Gastrocnemius medialis (tissue), 4 donors: Measurements from ENCODE around the gene NUB1. TPM values are rescaled to one million over a fixed set of nuclear protein-coding genes. Genes with fewer than 3 reads are reported as not detected.

Experiments used
- ATAC-seq, 2 donors: fragments of 150-250 bp; one replicate each; pipeline ENCODE4 v1.9.1; 2016
- DNase-seq, 2 donors: peaks; one replicate each; pipeline ENCODE4 v3.0.0-alpha.2; 2019
- H3K27ac ChIP-seq, 4 donors: fragments of 200-600 bp; sonication (generic); 1 replicate in 1 of 4; 2 replicates in 3 of 4; pipeline ENCODE4 v1.5.1; 2016 to 2018; ENCODE audit warnings: mild to moderate bottlenecking in 2 of 4, moderate library complexity in 1 of 4
- H3K27me3 ChIP-seq, 3 donors: fragments of 200-600 bp; sonication (generic) in 2 of 3; 1 replicate in 1 of 3; 2 replicates in 2 of 3; pipeline versions ENCODE4 v1.5.1 to v1.6.0; 2016 to 2019; ENCODE audit warnings: mild to moderate bottlenecking in 1 of 3, moderate library complexity in 1 of 3
- H3K36me3 ChIP-seq, 2 donors: fragments of 200-600 bp; sonication (generic) in 1 of 2; one replicate each; pipeline ENCODE4 v1.5.1; 2017 to 2018
- H3K4me1 ChIP-seq, 2 donors: fragments of 200-600 bp; sonication (generic) in 1 of 2; one replicate each; pipeline ENCODE4 v1.5.1; 2016 to 2017; ENCODE audit warnings: mild to moderate bottlenecking in 2 of 2
- H3K4me3 ChIP-seq, 4 donors: fragments of 200-600 bp; sonication (generic) in 3 of 4; 1 replicate in 1 of 4; 2 replicates in 3 of 4; pipeline ENCODE4 v1.5.1; 2016 to 2019; ENCODE audit warnings: mild to moderate bottlenecking in 2 of 4
- H3K9me3 ChIP-seq, 3 donors: fragments of 200-600 bp; sonication (generic) in 2 of 3; 1 replicate in 1 of 3; 2 replicates in 2 of 3; pipeline ENCODE4 v1.5.1; 2016 to 2019
- CTCF ChIP-seq, 5 experiments: fragments of 450-650 bp in 3 of 5; fragments of 200-600 bp in 2 of 5; sonication (generic) in 2 of 5; IDR thresholded peaks in 4 of 5; conservative IDR thresholded peaks in 1 of 5; 1 replicate in 4 of 5; 2 replicates in 1 of 5; pipeline ENCODE4 v1.5.1; 2016 to 2019; ENCODE audit warnings: antibody characterized with exemption in 5 of 5, mild to moderate bottlenecking in 3 of 5, moderate library complexity in 3 of 5
- POLR2A ChIP-seq, 2 donors: fragments of 450-650 bp; IDR thresholded peaks; one replicate each; pipeline ENCODE4 v1.6.1; 2017; ENCODE audit warnings: antibody characterized with exemption in 2 of 2, mild to moderate bottlenecking in 2 of 2, moderate library complexity in 2 of 2
- in situ Hi-C, 4 donors: fragments of 200-750 bp; cut with MboI; loops; one replicate each; pipeline versions ENCODE4 v1.15.0 to v1.8.0; 2017; ENCODE audit warnings: low sequenced_read_pairs in 4 of 4
- intact Hi-C: fragments of 100-400 bp; cut with DNase I; formaldehyde crosslinking; loops from one replicate; pipeline ENCODE4 v1.15.1; 2023; ENCODE audit warnings: low total_unique reads
- total RNA-seq, 4 donors: library from RNA; depleted of rRNA; stranded (reverse); fragments of >200 nt; gene quantifications; one replicate each; pipeline versions ENCODE4 v1.1.0 to v1.2.3, GENCODE V29; 2016

Gene NUB1
- total RNA-seq, 4 donors from 2014 or later = 45.3 to 59.0 (median 49.7) TPM

- Histone ChIP-seq H3K27me3 (peaks cover 10 to 14% (median 12%) of the 10 kb centered on the region in 3 donors), H3K27ac (no peak overlapping the region), H3K36me3 (no peaks in the 10 kb centered on the region), H3K9me3 (no peaks in the 10 kb centered on the region), H3K4me1 (no peaks in the 10 kb centered on the region), H3K4me3 (no peak overlapping the region)
- TF ChIP-seq CTCF (IDR thresholded peaks at IDR 0.05 in 4 of 5, conservative IDR thresholded peaks at IDR 0.05 in 1 of 5) = no peak
- TF ChIP-seq POLR2A (IDR thresholded peaks at IDR 0.05) = no peak
- intact Hi-C loops (no loop called here), in situ Hi-C loops (no loop called here)
- DNase-seq (no peak), ATAC-seq (no peak)
Measured at GRCh38 chr7:151388007-151388297, 46.3 kb downstream of the NUB1 start.

- H3K27ac ChIP-seq = no peak overlapping the region
- H3K4me3 ChIP-seq = no peak overlapping the region
- H3K9me3 ChIP-seq = no peaks in the 10 kb centered on the region
- H3K4me1 ChIP-seq = no peaks in the 10 kb centered on the region
- peaks cover 8 to 9% (median 9%) of the 10 kb centered on the region in 3 donors for H3K27me3 ChIP-seq
- no peaks in the 10 kb centered on the region for H3K36me3 ChIP-seq
- intact Hi-C loops (no loop called here), in situ Hi-C loops (no loop called here)
- DNase-seq (no peak), ATAC-seq (no peak)
- no peak for TF ChIP-seq CTCF (IDR thresholded peaks at IDR 0.05 in 4 of 5, conservative IDR thresholded peaks at IDR 0.05 in 1 of 5)
Measured at GRCh38 chr7:151388430-151388829, 46.8 kb downstream of the NUB1 start.

GRCh38 chr7:151389096-151389767, 47.6 kb downstream of the NUB1 start:
- intact Hi-C loops = no loop called here
- in situ Hi-C loops = no loop called here
- Histone ChIP-seq H3K4me1 (no peaks in the 10 kb centered on the region), H3K9me3 (no peaks in the 10 kb centered on the region), H3K4me3 (no peak overlapping the region), H3K36me3 (no peaks in the 10 kb centered on the region), H3K27ac (no peak overlapping the region), H3K27me3 (peaks cover 1 to 5% (median 2%) of the 10 kb centered on the region in 3 donors)
- no peak for DNase-seq
- TF ChIP-seq CTCF (IDR thresholded peaks at IDR 0.05 in 4 of 5, conservative IDR thresholded peaks at IDR 0.05 in 1 of 5) (no peak), POLR2A (IDR thresholded peaks at IDR 0.05) (no peak)
- no peak for ATAC-seq

- Histone ChIP-seq H3K27me3 (peaks cover 0 to 5% (median 3%) of the 10 kb centered on the region in 3 donors), H3K4me1 (no peaks in the 10 kb centered on the region), H3K4me3 (no peak overlapping the region), H3K9me3 (no peaks in the 10 kb centered on the region), H3K36me3 (no peaks in the 10 kb centered on the region), H3K27ac (no peak overlapping the region)
- DNase-seq (no peak), ATAC-seq (no peak)
- no peak for TF ChIP-seq CTCF (IDR thresholded peaks at IDR 0.05 in 4 of 5, conservative IDR thresholded peaks at IDR 0.05 in 1 of 5)
- TF ChIP-seq POLR2A (IDR thresholded peaks at IDR 0.05) = no peak
- intact Hi-C loops (no loop called here), in situ Hi-C loops (no loop called here)
Measured at GRCh38 chr7:151389768-151390597, 48.4 kb downstream of the NUB1 start.
